ENCODE data around the gene SRGAP3. TPM values are rescaled to one million over a fixed set of nuclear protein-coding genes. Genes with fewer than 3 reads are reported as not detected.

The SRGAP3 gene
- total RNA-seq, 4 donors from 2014 or later, result 7.5 to 33.8 (median 16.0) TPM

DNA sequence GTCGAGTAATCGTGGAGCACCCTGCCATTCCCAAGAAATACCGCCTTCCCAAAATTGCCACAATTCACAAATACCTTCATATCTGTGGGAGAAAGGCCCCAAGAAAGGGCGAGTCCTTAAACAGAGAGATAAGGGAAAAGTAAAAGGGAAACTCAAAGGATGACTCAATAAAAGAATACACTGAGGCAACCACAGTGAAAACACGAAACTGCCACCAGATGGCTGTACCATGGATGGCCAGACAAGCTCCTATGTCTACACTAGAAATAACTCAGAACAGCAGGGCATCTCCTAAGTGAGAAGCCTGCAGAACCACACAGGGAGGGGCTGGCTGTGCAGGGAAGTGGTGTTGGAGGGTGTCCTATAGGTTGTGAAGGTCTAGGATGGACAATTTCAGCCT, 25.0 kb downstream of the SRGAP3 start:
- Histone ChIP-seq H3K4me3 (no peak overlapping the region), H3K36me3 (no peaks in the 10 kb centered on the region), H3K27me3 (no peaks in the 10 kb centered on the region), H3K27ac (no peak overlapping the region), H3K9me3 (no peaks in the 10 kb centered on the region), H3K4me1 (no peaks in the 10 kb centered on the region)
- in situ Hi-C loops (cut with MboI; ENCODE audit: low pct_ligation_motif_present in 1 of 4, low pct_unique_long_range_greater_than_20kb in 1 of 4, low sequenced_read_pairs in 3 of 4) (no loop called here), intact Hi-C loops (cut with DNase I; ENCODE audit: low total_unique reads) (no loop called here)
- DNase-seq, result no peak
- TF ChIP-seq EP300 (IDR thresholded peaks at IDR 0.05; ENCODE audit: low read depth) (no peak), POLR2A (IDR thresholded peaks at IDR 0.05) (no peak), POLR2AphosphoS5 (IDR thresholded peaks at IDR 0.05) (no peak)
- TF ChIP-seq, protein P1, sequence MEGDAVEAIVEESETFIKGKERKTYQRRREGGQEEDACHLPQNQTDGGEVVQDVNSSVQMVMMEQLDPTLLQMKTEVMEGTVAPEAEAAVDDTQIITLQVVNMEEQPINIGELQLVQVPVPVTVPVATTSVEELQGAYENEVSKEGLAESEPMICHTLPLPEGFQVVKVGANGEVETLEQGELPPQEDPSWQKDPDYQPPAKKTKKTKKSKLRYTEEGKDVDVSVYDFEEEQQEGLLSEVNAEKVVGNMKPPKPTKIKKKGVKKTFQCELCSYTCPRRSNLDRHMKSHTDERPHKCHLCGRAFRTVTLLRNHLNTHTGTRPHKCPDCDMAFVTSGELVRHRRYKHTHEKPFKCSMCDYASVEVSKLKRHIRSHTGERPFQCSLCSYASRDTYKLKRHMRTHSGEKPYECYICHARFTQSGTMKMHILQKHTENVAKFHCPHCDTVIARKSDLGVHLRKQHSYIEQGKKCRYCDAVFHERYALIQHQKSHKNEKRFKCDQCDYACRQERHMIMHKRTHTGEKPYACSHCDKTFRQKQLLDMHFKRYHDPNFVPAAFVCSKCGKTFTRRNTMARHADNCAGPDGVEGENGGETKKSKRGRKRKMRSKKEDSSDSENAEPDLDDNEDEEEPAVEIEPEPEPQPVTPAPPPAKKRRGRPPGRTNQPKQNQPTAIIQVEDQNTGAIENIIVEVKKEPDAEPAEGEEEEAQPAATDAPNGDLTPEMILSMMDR (IDR thresholded peaks at IDR 0.05), result no peak
- 44 to 69% methylated on average over 1 to 5 of the region's 5 CpGs for WGBS, 2 donors (ENCODE audit: low coverage in 1 of 2)

DNA sequence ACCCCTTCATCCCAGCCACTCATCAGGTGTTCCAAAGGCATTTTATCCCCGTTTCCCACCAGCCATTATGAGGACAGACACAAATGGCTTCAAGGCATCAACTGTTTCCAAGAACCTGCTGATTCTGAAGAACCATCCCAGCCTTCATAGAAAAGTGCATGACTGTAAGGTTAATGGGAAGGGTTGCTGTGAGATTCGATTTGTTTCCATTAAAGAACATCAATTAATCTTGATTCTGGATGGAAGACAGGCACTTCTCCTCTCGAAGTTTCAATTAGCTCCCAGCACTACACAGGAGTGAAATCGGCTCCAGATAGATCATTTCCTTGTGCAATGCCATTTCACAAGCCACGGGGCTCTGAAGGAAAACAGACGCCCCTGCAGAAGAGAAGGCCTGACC, 25.8 kb downstream of the SRGAP3 start:
- TF ChIP-seq POLR2AphosphoS5 (IDR thresholded peaks at IDR 0.05) (no peak), EP300 (IDR thresholded peaks at IDR 0.05; ENCODE audit: low read depth) (no peak), POLR2A (IDR thresholded peaks at IDR 0.05) (no peak)
- TF ChIP-seq, protein P1 (IDR thresholded peaks at IDR 0.05), result no peak
- Histone ChIP-seq H3K9me3 (no peaks in the 10 kb centered on the region), H3K27ac (no peak overlapping the region), H3K27me3 (no peaks in the 10 kb centered on the region), H3K36me3 (no peaks in the 10 kb centered on the region), H3K4me3 (no peak overlapping the region), H3K4me1 (no peaks in the 10 kb centered on the region)
- no peak for DNase-seq
- WGBS, 2 donors (ENCODE audit: low coverage in 1 of 2), result 60 to 75% methylated on average over 1 to 6 of the region's 6 CpGs
- intact Hi-C loops (cut with DNase I; ENCODE audit: low total_unique reads), result no loop called here
- in situ Hi-C loops (cut with MboI; ENCODE audit: low pct_ligation_motif_present in 1 of 4, low pct_unique_long_range_greater_than_20kb in 1 of 4, low sequenced_read_pairs in 3 of 4), result no loop called here

DNA sequence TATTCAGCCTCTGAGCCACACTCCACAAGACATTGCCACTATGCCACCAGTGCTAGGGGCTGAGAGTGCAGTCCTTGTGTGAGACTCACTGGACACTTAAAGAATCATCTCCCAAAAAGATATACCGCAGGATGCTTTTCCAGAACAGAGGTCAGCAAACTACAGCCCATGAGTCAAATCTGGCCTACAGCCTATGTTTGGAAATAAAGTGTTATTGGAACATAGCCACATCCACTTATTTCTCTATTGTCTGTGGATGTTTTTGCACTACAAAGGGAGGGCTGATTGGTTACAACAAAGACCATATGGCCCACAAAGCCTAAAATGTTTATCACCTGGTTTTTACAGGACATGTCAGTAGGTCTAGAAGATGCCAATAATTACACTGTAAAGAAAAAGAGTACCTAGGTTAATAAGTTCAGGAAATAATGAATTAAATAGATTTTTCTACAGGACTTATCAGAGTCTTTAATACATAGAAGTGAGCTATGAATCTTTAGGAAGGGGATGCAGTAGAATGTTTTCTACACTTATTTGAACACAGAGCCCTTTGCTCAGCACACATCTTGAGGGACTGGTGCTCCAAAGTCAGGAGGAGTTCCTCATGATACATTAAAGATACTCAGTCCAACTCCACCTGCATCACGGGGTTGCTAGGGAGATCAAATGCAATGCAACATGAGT, 26.3 kb downstream of the SRGAP3 start:
- intact Hi-C loops (cut with DNase I; ENCODE audit: low total_unique reads), result no loop called here
- WGBS, 2 donors (ENCODE audit: low coverage in 1 of 2), result 88% methylated on average over 2 of the region's 2 CpGs; no CpG with 5 or more reads in 1 of the 2 donors
- Histone ChIP-seq H3K4me3 (no peak overlapping the region), H3K27ac (no peak overlapping the region), H3K27me3 (no peaks in the 10 kb centered on the region), H3K36me3 (no peaks in the 10 kb centered on the region), H3K9me3 (no peaks in the 10 kb centered on the region), H3K4me1 (no peaks in the 10 kb centered on the region)
- in situ Hi-C loops (cut with MboI; ENCODE audit: low pct_ligation_motif_present in 1 of 4, low pct_unique_long_range_greater_than_20kb in 1 of 4, low sequenced_read_pairs in 3 of 4), result no loop called here
- TF ChIP-seq, protein P1 (IDR thresholded peaks at IDR 0.05), result no peak
- no peak for TF ChIP-seq EP300 (IDR thresholded peaks at IDR 0.05; ENCODE audit: low read depth)
- TF ChIP-seq POLR2A (IDR thresholded peaks at IDR 0.05), result no peak
- no peak for TF ChIP-seq POLR2AphosphoS5 (IDR thresholded peaks at IDR 0.05)
- no peak for DNase-seq

DNA sequence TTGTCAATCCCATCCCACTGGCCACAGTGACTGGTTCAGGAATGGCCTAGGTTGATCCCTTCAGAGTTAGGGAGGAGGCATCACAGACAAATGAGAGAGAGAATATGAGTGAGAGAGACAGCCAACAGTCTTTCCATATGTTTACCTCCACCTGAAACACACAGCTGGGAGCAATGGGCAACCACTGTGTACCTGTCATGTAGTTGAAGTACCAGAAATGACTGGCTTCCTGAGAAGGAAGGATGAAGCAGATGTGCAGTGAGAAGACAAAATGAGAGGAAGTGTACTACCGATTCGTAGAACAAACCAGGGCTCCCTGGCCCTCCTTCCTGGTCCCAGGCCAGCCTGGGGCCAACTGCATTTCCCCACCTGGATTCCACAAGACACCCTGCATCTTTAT, 27.4 kb downstream of the SRGAP3 start:
- Histone ChIP-seq H3K27ac (no peak overlapping the region), H3K4me1 (no peaks in the 10 kb centered on the region), H3K9me3 (no peaks in the 10 kb centered on the region), H3K36me3 (no peaks in the 10 kb centered on the region), H3K27me3 (no peaks in the 10 kb centered on the region), H3K4me3 (no peak overlapping the region)
- WGBS, 2 donors (ENCODE audit: low coverage in 1 of 2), result 59 to 91% methylated on average over 2 of the region's 2 CpGs
- no peak for TF ChIP-seq POLR2A (IDR thresholded peaks at IDR 0.05)
- DNase-seq, result no peak
- intact Hi-C loops (cut with DNase I; ENCODE audit: low total_unique reads), result no loop called here
- in situ Hi-C loops (cut with MboI; ENCODE audit: low pct_ligation_motif_present in 1 of 4, low pct_unique_long_range_greater_than_20kb in 1 of 4, low sequenced_read_pairs in 3 of 4), result no loop called here

DNA sequence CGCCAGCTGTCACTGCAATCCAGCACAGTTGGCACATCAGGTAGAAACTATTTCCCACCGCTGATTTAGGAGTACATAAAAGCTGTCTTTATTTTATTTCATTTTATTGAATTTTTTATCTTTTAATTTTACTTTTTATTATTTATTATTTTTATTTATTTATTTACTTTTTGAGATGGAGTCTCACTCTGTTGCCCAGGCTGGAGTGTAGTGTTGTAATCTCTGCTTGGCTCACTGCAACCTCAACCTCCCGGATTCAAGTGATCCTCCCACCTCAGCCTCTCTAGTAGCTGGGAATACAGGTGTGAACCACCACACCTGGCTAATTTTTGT, 31.0 kb downstream of the SRGAP3 start:
- in situ Hi-C loops (cut with MboI; ENCODE audit: low pct_ligation_motif_present in 1 of 4, low pct_unique_long_range_greater_than_20kb in 1 of 4, low sequenced_read_pairs in 3 of 4), result no loop called here

More for the DNA sequence above, 31.0 kb downstream of the SRGAP3 start:
- H3K4me3 ChIP-seq, result no peak overlapping the region
- TF ChIP-seq, protein P1 (IDR thresholded peaks at IDR 0.05), result no peak
- TF ChIP-seq POLR2AphosphoS5 (IDR thresholded peaks at IDR 0.05) (no peak), EP300 (IDR thresholded peaks at IDR 0.05; ENCODE audit: low read depth) (no peak)
- no peak for DNase-seq
- no peak overlapping the region for H3K27ac ChIP-seq
- H3K4me1 ChIP-seq, result no peaks in the 10 kb centered on the region
- H3K36me3 ChIP-seq, result no peaks in the 10 kb centered on the region
- WGBS, 2 donors (ENCODE audit: low coverage in 1 of 2), result 96% methylated on average over 3 of the region's 3 CpGs; no CpG with 5 or more reads in 1 of the 2 donors
- no peaks in the 10 kb centered on the region for H3K9me3 ChIP-seq
- no peaks in the 10 kb centered on the region for H3K27me3 ChIP-seq
- intact Hi-C loops (cut with DNase I; ENCODE audit: low total_unique reads), result no loop called here
